ENCODE data around the gene ACP7.

ACP7 gene

GRCh38 chr19:39045506-39045905, 38.7 kb upstream of the ACP7 start:
- TF ChIP-seq CSDC2 (CRISPR knock-in tag; IDR thresholded peaks at IDR 0.05) = no peak
- TF ChIP-seq ZC3H10 (CRISPR knock-in tag; IDR thresholded peaks at IDR 0.05) = no peak
- no peak for TF ChIP-seq TCF4 (CRISPR knock-in tag; IDR thresholded peaks at IDR 0.05; ENCODE audit: borderline replicate concordance)
- TF ChIP-seq PPARA (CRISPR knock-in tag; IDR thresholded peaks at IDR 0.05; ENCODE audit: borderline replicate concordance) = no peak
- no peak for TF ChIP-seq OSR1 (CRISPR knock-in tag; IDR thresholded peaks at IDR 0.05)
- TF ChIP-seq BACH2 (CRISPR knock-in tag; IDR thresholded peaks at IDR 0.05; ENCODE audit: borderline replicate concordance) = no peak
- no peak for TF ChIP-seq ZFP30 (CRISPR knock-in tag; IDR thresholded peaks at IDR 0.05)
- TF ChIP-seq ZNF8 (CRISPR knock-in tag; IDR thresholded peaks at IDR 0.05) = no peak
- TF ChIP-seq, protein P1, sequence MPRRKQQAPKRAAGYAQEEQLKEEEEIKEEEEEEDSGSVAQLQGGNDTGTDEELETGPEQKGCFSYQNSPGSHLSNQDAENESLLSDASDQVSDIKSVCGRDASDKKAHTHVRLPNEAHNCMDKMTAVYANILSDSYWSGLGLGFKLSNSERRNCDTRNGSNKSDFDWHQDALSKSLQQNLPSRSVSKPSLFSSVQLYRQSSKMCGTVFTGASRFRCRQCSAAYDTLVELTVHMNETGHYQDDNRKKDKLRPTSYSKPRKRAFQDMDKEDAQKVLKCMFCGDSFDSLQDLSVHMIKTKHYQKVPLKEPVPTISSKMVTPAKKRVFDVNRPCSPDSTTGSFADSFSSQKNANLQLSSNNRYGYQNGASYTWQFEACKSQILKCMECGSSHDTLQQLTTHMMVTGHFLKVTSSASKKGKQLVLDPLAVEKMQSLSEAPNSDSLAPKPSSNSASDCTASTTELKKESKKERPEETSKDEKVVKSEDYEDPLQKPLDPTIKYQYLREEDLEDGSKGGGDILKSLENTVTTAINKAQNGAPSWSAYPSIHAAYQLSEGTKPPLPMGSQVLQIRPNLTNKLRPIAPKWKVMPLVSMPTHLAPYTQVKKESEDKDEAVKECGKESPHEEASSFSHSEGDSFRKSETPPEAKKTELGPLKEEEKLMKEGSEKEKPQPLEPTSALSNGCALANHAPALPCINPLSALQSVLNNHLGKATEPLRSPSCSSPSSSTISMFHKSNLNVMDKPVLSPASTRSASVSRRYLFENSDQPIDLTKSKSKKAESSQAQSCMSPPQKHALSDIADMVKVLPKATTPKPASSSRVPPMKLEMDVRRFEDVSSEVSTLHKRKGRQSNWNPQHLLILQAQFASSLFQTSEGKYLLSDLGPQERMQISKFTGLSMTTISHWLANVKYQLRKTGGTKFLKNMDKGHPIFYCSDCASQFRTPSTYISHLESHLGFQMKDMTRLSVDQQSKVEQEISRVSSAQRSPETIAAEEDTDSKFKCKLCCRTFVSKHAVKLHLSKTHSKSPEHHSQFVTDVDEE (CRISPR knock-in tag; IDR thresholded peaks at IDR 0.05) = no peak
- no peak for TF ChIP-seq ARNTL (CRISPR knock-in tag; IDR thresholded peaks at IDR 0.05; ENCODE audit: borderline replicate concordance, low read depth)
- no peak for TF ChIP-seq ZNF565 (CRISPR knock-in tag; conservative IDR thresholded peaks at IDR 0.05; ENCODE audit: low read depth)
- TF ChIP-seq ZFP3 (CRISPR knock-in tag; IDR thresholded peaks at IDR 0.05) = no peak
- no peak for TF ChIP-seq SNAI2 (CRISPR knock-in tag; IDR thresholded peaks at IDR 0.05)
- ATAC-seq = no peak

DNA sequence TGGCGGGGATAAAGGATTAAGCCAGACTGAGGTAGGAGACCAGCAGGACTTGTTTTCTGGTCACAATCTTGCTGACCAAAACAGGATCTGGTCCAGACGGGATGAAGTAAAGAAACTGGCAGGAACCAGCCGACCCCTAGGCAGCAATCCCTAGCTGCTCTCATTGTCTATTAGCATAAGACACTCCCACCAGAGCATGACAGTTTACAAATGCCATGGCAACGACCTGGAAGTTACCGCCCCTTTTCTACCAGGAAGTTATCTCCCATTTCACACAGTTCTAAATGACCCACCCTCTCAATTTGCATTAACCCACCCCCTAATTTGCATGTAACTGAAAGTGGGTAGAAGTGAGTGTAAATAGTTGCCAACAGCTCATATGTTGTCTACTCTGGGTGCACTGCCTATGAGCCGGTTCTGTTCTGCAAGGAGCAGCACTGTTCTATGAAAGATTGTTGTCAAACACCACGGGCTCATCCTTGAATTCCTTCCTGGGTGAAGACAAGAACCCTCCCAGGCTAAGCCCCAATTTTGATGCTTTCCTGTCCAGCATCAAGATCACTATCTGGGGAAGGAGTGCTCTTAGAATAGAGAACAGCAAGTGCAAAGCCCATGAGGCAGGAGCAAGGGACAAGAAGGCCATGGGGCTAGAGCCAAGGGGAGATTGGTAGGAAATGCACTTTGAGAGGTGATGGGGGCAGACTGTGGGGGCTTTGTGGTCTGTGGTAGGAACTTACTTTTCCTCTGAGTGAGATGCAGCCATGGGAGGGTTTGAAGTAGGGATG, 37.9 kb upstream of the ACP7 start:
- TF ChIP-seq ZFP30 (CRISPR knock-in tag; IDR thresholded peaks at IDR 0.05) = no peak
- TF ChIP-seq CREB5 (CRISPR knock-in tag; IDR thresholded peaks at IDR 0.05; ENCODE audit: low read depth) = no peak
- no peak for TF ChIP-seq ZNF8 (CRISPR knock-in tag; IDR thresholded peaks at IDR 0.05)
- no peak for TF ChIP-seq TOX (CRISPR knock-in tag; IDR thresholded peaks at IDR 0.05; ENCODE audit: borderline replicate concordance)
- TF ChIP-seq ARNTL (CRISPR knock-in tag; IDR thresholded peaks at IDR 0.05; ENCODE audit: borderline replicate concordance, low read depth) = no peak
- TF ChIP-seq ESRRG (CRISPR knock-in tag; IDR thresholded peaks at IDR 0.05) = no peak
- TF ChIP-seq ZNF565 (CRISPR knock-in tag; conservative IDR thresholded peaks at IDR 0.05; ENCODE audit: low read depth) = no peak
- no peak for TF ChIP-seq TCF4 (CRISPR knock-in tag; IDR thresholded peaks at IDR 0.05; ENCODE audit: borderline replicate concordance)
- peak; percentile 78 for ATAC-seq

GRCh38 chr19:39047073-39047472, 37.1 kb upstream of the ACP7 start:
- no peak for ATAC-seq
- TF ChIP-seq ZFP3 (CRISPR knock-in tag; IDR thresholded peaks at IDR 0.05) (no peak), BACH2 (CRISPR knock-in tag; IDR thresholded peaks at IDR 0.05; ENCODE audit: borderline replicate concordance) (no peak), GLIS3 (CRISPR knock-in tag; IDR thresholded peaks at IDR 0.05) (no peak), ZNF70 (CRISPR knock-in tag; IDR thresholded peaks at IDR 0.05) (no peak), SNAI2 (CRISPR knock-in tag; IDR thresholded peaks at IDR 0.05) (no peak), PPARA (CRISPR knock-in tag; IDR thresholded peaks at IDR 0.05; ENCODE audit: borderline replicate concordance) (no peak), CSDC2 (CRISPR knock-in tag; IDR thresholded peaks at IDR 0.05) (no peak), RARB (CRISPR knock-in tag; IDR thresholded peaks at IDR 0.05) (no peak), TCF4 (CRISPR knock-in tag; IDR thresholded peaks at IDR 0.05; ENCODE audit: borderline replicate concordance) (no peak), TOX (CRISPR knock-in tag; IDR thresholded peaks at IDR 0.05; ENCODE audit: borderline replicate concordance) (no peak), ZNF8 (CRISPR knock-in tag; IDR thresholded peaks at IDR 0.05) (no peak)
- TF ChIP-seq, protein P1 (CRISPR knock-in tag; IDR thresholded peaks at IDR 0.05) = no peak

DNA sequence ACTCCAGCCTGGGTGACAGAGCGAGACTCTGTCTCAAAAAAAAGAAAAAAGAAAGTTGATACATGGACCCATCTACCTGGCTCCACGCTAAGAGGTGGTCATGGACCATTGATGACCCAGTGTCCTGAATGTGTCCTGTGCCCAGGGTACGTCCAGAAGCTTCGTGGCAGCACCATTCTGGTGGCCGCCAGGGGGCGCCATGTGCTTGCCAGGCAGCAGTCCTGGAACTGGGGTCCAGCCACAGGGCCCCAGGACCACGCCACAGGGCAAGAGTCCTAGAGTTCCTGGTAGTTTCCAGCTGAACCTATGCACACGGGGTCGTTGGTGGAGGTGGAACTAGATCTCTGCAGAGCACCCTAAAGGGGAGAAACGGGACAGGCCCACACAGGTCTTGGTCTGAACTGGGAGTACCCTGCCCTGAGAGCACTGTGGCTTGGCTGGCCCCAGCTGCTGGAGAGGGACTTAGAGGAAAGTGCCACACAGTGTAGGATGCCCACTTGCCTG, 31.9 kb upstream of the ACP7 start:
- peak; percentile 98 for ATAC-seq
- no peak for TF ChIP-seq TOX (CRISPR knock-in tag; IDR thresholded peaks at IDR 0.05; ENCODE audit: borderline replicate concordance)
- no peak for TF ChIP-seq ZC3H10 (CRISPR knock-in tag; IDR thresholded peaks at IDR 0.05)
- no peak for TF ChIP-seq RARB (CRISPR knock-in tag; IDR thresholded peaks at IDR 0.05)
- no peak for TF ChIP-seq PPARA (CRISPR knock-in tag; IDR thresholded peaks at IDR 0.05; ENCODE audit: borderline replicate concordance)
- TF ChIP-seq GLIS3 (CRISPR knock-in tag; IDR thresholded peaks at IDR 0.05) = no peak
- TF ChIP-seq TCF4 (CRISPR knock-in tag; IDR thresholded peaks at IDR 0.05; ENCODE audit: borderline replicate concordance) = no peak
- no peak for TF ChIP-seq ZNF565 (CRISPR knock-in tag; conservative IDR thresholded peaks at IDR 0.05; ENCODE audit: low read depth)
- TF ChIP-seq ARNTL (CRISPR knock-in tag; IDR thresholded peaks at IDR 0.05; ENCODE audit: borderline replicate concordance, low read depth) = no peak
- TF ChIP-seq BACH2 (CRISPR knock-in tag; IDR thresholded peaks at IDR 0.05; ENCODE audit: borderline replicate concordance) = no peak
- TF ChIP-seq SNAI2 (CRISPR knock-in tag; IDR thresholded peaks at IDR 0.05) = no peak
- TF ChIP-seq ESRRG (CRISPR knock-in tag; IDR thresholded peaks at IDR 0.05) = no peak
- no peak for TF ChIP-seq ZFP30 (CRISPR knock-in tag; IDR thresholded peaks at IDR 0.05)
- TF ChIP-seq PATZ1 (CRISPR knock-in tag; IDR thresholded peaks at IDR 0.05; ENCODE audit: borderline replicate concordance) = no peak
- TF ChIP-seq, protein P2, sequence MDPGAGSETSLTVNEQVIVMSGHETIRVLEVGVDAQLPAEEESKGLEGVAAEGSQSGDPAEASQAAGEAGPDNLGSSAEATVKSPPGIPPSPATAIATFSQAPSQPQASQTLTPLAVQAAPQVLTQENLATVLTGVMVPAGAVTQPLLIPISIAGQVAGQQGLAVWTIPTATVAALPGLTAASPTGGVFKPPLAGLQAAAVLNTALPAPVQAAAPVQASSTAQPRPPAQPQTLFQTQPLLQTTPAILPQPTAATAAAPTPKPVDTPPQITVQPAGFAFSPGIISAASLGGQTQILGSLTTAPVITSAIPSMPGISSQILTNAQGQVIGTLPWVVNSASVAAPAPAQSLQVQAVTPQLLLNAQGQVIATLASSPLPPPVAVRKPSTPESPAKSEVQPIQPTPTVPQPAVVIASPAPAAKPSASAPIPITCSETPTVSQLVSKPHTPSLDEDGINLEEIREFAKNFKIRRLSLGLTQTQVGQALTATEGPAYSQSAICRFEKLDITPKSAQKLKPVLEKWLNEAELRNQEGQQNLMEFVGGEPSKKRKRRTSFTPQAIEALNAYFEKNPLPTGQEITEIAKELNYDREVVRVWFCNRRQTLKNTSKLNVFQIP (CRISPR knock-in tag; IDR thresholded peaks at IDR 0.05; ENCODE audit: borderline replicate concordance, low read depth) = no peak
